ENCODE measurements around the gene MAPK1. TPM values are rescaled to one million over a fixed set of nuclear protein-coding genes. Genes with fewer than 3 reads are reported as not detected.
"Not testable (repeated sequence)": the region's sequence is repeated elsewhere in the genome, so short reads cannot be mapped to it uniquely, and the experiment has no call there.

The MAPK1 gene
- 10 to 100 TPM; 61.4 to 63.1 TPM for total RNA-seq

DNA sequence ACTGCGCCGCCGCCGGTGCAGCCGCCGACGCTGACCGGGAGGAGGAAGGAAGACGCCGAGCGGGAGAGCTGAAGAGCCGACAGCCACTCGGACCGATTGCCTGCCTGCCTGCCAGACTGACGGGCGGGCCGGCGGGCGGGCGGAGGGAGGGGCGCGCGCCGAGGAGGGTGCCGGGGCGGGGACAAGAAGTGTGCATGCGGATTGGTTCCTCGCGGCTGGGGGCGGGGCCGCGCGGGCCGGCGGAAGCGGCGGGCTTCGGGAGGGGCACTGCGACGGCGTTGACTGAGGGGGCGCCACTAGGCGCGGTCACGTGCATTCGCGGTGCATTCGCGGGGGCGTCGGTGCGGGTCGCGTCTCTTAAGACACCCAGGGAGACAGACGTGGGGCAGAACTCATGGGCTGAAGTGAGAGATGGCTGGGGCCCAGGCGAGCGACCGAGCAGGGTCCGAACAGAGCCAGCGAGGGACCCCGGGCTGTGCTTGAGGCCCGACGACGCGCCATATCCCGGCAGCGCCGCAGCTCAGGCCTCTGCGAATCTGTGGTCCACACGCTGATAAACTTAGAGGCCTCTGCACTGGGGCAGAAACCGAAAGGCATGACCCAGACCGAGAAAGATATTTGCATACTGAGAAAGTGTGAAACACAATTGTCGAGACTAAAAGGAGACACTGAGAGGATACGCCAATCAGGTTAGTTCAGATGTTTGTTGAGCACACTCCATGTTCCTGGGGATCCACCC lies at the start of gene MAPK1:
Gene MAPK1 (minus strand): TSS at position 118 of the 739 bp plus-strand sequence. CDS start 205 bp downstream, outside the sequence.
- Histone ChIP-seq H3K9me3 (no peaks in the 10 kb centered on the region), H3K4me1 (ENCODE audit: control insufficient read depth in 1 of 2, low read depth in 2 of 2) (peaks cover 14 to 39% of the 10 kb centered on the region in 2 donors), H3K27ac (peak within 1 kb of the TSS; percentile 87 to 90), H3K36me3 (no peaks in the 10 kb centered on the region), H3K27me3 (replicated peaks; ENCODE audit: insufficient read depth) (no peaks in the 10 kb centered on the region), H3K4me3 (peak within 1 kb of the TSS; percentile 95)
- TF ChIP-seq, protein P1, sequence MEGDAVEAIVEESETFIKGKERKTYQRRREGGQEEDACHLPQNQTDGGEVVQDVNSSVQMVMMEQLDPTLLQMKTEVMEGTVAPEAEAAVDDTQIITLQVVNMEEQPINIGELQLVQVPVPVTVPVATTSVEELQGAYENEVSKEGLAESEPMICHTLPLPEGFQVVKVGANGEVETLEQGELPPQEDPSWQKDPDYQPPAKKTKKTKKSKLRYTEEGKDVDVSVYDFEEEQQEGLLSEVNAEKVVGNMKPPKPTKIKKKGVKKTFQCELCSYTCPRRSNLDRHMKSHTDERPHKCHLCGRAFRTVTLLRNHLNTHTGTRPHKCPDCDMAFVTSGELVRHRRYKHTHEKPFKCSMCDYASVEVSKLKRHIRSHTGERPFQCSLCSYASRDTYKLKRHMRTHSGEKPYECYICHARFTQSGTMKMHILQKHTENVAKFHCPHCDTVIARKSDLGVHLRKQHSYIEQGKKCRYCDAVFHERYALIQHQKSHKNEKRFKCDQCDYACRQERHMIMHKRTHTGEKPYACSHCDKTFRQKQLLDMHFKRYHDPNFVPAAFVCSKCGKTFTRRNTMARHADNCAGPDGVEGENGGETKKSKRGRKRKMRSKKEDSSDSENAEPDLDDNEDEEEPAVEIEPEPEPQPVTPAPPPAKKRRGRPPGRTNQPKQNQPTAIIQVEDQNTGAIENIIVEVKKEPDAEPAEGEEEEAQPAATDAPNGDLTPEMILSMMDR (IDR thresholded peaks at IDR 0.05), result peak; percentile 53
- DNase-seq (ENCODE audit: low spot score) (peak; percentile 75), ATAC-seq (ENCODE audit: insufficient number of reproducible peaks, low FRiP score, low read depth) (peak; percentile 86)

DNA sequence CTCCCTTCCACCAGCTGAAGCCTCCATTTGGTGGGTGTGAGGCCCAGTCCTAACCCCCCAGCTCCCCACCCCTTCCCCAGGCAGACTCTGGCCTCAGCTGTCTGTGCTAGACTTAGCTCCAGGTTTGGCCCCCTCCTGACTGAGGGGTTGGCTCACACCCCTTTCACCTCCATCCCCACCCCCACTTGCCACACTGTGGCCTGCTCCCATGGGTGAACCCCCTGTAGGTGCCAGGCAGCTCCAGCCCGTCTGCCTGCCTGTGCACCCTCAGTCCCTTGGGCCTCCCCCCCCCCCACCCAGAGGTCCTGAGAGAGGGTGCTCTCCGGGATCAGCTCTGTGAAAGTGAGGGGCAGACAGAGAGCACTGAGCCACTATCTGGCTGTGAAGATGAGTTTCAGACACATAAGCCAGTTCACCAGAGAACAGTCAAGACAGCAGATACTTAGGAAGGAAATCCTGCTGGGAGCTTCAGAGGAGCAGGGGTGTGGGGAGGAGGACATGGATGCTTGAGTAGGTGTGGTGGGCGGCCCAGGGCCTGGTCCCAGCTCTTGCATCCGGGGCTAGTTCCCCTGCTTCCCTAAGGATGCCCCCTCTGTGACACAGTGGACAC lies 49.0 kb upstream of the MAPK1 start:
- Histone ChIP-seq H3K9me3 (no peaks in the 10 kb centered on the region), H3K4me1 (ENCODE audit: control insufficient read depth in 1 of 2, low read depth in 2 of 2) (peaks cover 0 to 8% of the 10 kb centered on the region in 2 donors), H3K4me3 (no peak overlapping the region), H3K27me3 (replicated peaks; ENCODE audit: insufficient read depth) (no peaks in the 10 kb centered on the region), H3K36me3 (no peaks in the 10 kb centered on the region), H3K27ac (no peak overlapping the region)
- DNase-seq (ENCODE audit: low spot score) (no peak), ATAC-seq (ENCODE audit: insufficient number of reproducible peaks, low FRiP score, low read depth) (no peak)
- TF ChIP-seq, protein P1 (IDR thresholded peaks at IDR 0.05), result no peak

DNA sequence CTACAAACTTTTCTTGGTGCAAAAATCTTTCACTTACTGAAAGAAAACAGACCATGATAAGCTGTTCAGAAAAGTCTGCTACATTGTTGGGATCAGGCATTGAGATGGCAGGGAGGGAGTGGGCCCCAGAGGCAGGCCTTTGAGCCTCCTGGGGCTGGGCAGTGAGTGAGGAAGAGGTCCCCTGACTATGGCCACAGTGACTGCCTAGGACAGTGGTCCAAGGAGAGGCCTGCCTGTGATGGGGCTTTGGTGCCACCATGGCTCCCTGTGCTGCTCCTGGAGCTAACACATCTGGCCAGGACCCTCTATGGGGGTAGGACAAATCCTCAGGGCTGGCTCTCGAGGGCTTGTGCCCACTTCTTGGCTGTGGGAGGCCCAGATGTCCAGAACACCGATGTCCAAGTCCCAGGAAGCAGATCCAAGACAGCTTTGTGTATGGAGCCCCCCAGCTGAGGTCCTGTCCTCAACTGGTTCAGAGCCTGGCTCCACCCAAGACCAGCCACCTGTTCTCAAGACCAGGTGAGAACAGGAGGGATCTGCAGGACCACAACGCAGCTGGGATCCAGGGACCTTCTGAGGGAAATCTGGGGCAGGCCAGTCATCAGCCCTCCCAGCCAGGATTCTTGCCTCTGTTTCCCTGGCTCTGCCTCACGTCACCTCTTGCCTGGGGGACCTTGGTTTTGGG lies 48.3 kb upstream of the MAPK1 start:
- peaks cover 0 to 8% of the 10 kb centered on the region in 2 donors for H3K4me1 ChIP-seq (ENCODE audit: control insufficient read depth in 1 of 2, low read depth in 2 of 2)
- ATAC-seq (ENCODE audit: insufficient number of reproducible peaks, low FRiP score, low read depth) (no peak), DNase-seq (ENCODE audit: low spot score) (no peak)
- no peaks in the 10 kb centered on the region for H3K36me3 ChIP-seq
- TF ChIP-seq, protein P1 (IDR thresholded peaks at IDR 0.05), result no peak
- H3K27me3 ChIP-seq (replicated peaks; ENCODE audit: insufficient read depth), result no peaks in the 10 kb centered on the region
- no peak overlapping the region for H3K27ac ChIP-seq
- no peak overlapping the region for H3K4me3 ChIP-seq
- H3K9me3 ChIP-seq, result no peaks in the 10 kb centered on the region

DNA sequence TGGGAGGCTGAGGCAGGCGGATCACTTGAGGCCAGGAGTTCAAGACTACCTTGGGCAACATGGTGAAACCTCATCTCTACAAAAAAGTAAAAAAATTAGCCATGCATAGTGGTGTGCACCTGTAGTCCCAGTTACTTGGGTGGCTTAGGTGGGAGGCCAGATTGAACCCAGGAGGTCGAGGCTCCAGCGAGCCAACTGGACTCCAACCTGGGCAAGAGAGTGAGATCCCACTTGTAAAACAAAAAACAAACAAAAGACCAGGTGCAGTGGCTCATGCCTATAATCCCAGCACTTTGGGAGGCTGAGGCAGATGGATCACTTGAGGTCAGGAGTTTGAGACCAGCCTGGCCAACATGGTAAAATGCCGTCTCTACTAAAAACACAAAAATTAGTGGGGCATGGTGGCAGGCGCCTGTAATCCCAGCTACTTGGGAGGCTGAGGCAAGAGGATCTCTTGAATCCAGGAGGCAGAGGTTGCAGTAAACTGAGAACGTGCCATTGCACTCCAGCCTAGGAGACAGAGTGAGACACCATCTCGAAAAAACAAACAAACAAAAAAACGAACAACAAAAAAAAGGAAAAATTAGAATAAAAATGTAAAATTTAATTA lies 46.7 kb upstream of the MAPK1 start:
- ATAC-seq (ENCODE audit: insufficient number of reproducible peaks, low FRiP score, low read depth); H3K4me1 ChIP-seq (ENCODE audit: control insufficient read depth in 1 of 2, low read depth in 2 of 2); DNase-seq (ENCODE audit: low spot score); H3K4me3 ChIP-seq; H3K27me3 ChIP-seq (replicated peaks; ENCODE audit: insufficient read depth); H3K27ac ChIP-seq; H3K36me3 ChIP-seq; H3K9me3 ChIP-seq: not testable (repeated sequence)

DNA sequence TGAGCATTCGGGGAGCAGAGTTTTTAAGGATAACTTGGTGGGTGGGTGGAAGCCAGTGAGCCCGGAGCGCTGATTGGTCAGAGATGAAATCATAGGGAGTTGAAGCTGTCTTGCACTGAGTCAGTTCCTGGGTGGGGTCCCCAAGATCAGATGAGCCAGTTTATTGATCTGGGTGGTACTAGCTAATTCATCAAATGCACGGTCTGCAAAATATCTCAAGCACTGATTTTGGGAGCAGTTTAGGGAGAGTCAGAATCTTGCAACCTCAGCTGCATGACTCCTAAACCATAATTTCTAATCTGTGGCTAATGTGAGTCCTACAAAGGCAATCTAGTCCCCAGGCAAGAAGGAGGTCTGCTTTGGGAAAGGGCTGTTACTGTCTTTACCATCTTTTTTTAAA lies 42.9 kb upstream of the MAPK1 start:
- not testable (repeated sequence) for H3K27ac ChIP-seq; H3K9me3 ChIP-seq; H3K4me1 ChIP-seq (ENCODE audit: control insufficient read depth in 1 of 2, low read depth in 2 of 2); H3K4me3 ChIP-seq; H3K36me3 ChIP-seq; H3K27me3 ChIP-seq (replicated peaks; ENCODE audit: insufficient read depth); ATAC-seq (ENCODE audit: insufficient number of reproducible peaks, low FRiP score, low read depth); DNase-seq (ENCODE audit: low spot score)

DNA sequence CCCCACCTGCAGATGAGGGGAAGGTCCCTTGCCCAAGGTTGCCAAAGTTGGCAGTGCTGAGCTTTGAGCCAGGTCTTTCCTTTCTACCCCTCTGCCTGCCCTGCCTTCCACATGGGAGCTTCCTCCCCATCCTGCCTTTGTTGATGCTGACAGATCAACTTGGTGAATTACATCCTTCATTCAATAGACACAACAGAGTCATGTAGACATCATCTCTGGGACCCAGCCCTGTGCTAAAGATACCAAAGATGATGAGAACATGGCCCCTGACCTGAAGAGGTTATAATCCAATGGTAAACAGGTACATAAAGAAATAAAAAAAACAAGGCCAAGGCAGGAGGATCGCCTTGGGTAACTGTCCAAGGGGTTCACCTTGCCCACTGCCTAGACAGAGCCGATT lies 42.4 kb upstream of the MAPK1 start:
- H3K36me3 ChIP-seq, result no peaks in the 10 kb centered on the region
- no peak for DNase-seq (ENCODE audit: low spot score)
- no peaks in the 10 kb centered on the region for H3K4me1 ChIP-seq (ENCODE audit: control insufficient read depth in 1 of 2, low read depth in 2 of 2)
- ATAC-seq (ENCODE audit: insufficient number of reproducible peaks, low FRiP score, low read depth), result no peak
- H3K27me3 ChIP-seq (replicated peaks; ENCODE audit: insufficient read depth), result no peaks in the 10 kb centered on the region
- TF ChIP-seq, protein P1 (IDR thresholded peaks at IDR 0.05), result no peak
- no peak overlapping the region for H3K27ac ChIP-seq
- no peaks in the 10 kb centered on the region for H3K9me3 ChIP-seq
- H3K4me3 ChIP-seq, result no peak overlapping the region

All from thoracic aorta (tissue), 2 donors.